HepG2 (cell line): Measurements from ENCODE around the gene ANKRD39. TPM values are rescaled to one million over a fixed set of nuclear protein-coding genes. Genes with fewer than 3 reads are reported as not detected.

ENCODE experiments used
- GATAD2A ChIP-seq: IDR thresholded peaks from 2 replicates; pipeline ENCODE4 v1.6.1; 2016
- HOXA3 ChIP-seq: sonication (generic); formaldehyde crosslinking; IDR thresholded peaks from 2 replicates; pipeline ENCODE4 v1.5.0; 2020; ENCODE audit warnings: missing genetic modification reagents
- ISL2 ChIP-seq: sonication (generic); formaldehyde crosslinking; IDR thresholded peaks from 2 replicates; pipeline ENCODE4 v1.5.0; 2020; ENCODE audit warnings: missing genetic modification reagents
- MEIS2 ChIP-seq: sonication (generic); formaldehyde crosslinking; IDR thresholded peaks from 2 replicates; pipeline ENCODE4 v1.9.0; 2021; ENCODE audit warnings: mild to moderate bottlenecking, missing genetic modification reagents
- MIER2 ChIP-seq: IDR thresholded peaks from 2 replicates; pipeline ENCODE4 v1.6.1; 2016; ENCODE audit warnings: missing biosample characterization, missing genetic modification reagents
- MYC ChIP-seq: sonication (generic); formaldehyde crosslinking; IDR thresholded peaks from 2 replicates; pipeline ENCODE4 v1.9.0; 2021; ENCODE audit warnings: missing genetic modification reagents, borderline replicate concordance
- POLR2A ChIP-seq, 2 experiments: IDR thresholded peaks; 2 replicates each; pipeline ENCODE4 v1.6.1; 2011; ENCODE audit warnings: low read depth in 2 of 2, low read length in 2 of 2, mild to moderate bottlenecking in 1 of 2, moderate library complexity in 1 of 2; ENCODE audit not compliant: insufficient read depth in 1 of 2
- PTBP1 ChIP-seq: fragments of 200-400 bp; formaldehyde crosslinking; IDR thresholded peaks from 2 replicates; pipeline ENCODE4 v1.6.1; 2018; ENCODE audit warnings: low read length, low read depth; ENCODE audit not compliant: poor library complexity, severe bottlenecking
- ZBTB21 ChIP-seq: sonication (generic); formaldehyde crosslinking; IDR thresholded peaks from 2 replicates; pipeline ENCODE4 v1.4.0; 2020; ENCODE audit warnings: missing genetic modification reagents
- ZBTB46 ChIP-seq: sonication (generic); formaldehyde crosslinking; IDR thresholded peaks from 2 replicates; pipeline ENCODE4 v1.4.0; 2020; ENCODE audit warnings: mild to moderate bottlenecking, missing genetic modification reagents, borderline replicate concordance
- ZFP41 ChIP-seq: sonication (generic); formaldehyde crosslinking; IDR thresholded peaks from 2 replicates; pipeline ENCODE4 v1.4.0; 2020; ENCODE audit warnings: mild to moderate bottlenecking, missing genetic modification reagents, borderline replicate concordance
- ZNF20 ChIP-seq: sonication (generic); formaldehyde crosslinking; IDR thresholded peaks from 2 replicates; pipeline ENCODE4 v1.4.0; 2020; ENCODE audit warnings: mild to moderate bottlenecking, moderate library complexity, missing genetic modification reagents
- ZNF430 ChIP-seq: sonication (generic); formaldehyde crosslinking; IDR thresholded peaks from 2 replicates; pipeline ENCODE4 v1.9.0; 2021; ENCODE audit warnings: mild to moderate bottlenecking, missing genetic modification reagents
- ZNF503 ChIP-seq: sonication (generic); formaldehyde crosslinking; IDR thresholded peaks from 2 replicates; pipeline ENCODE4 v1.4.0; 2020; ENCODE audit warnings: missing genetic modification reagents
- polyA plus RNA-seq, 8 experiments: library from polyadenylated mRNA; depleted of rRNA in 3 of 8; stranded (reverse) in 7 of 8; unstranded in 1 of 8; fragments of >200 nt; fragmentation: Illumina TruSeq in 4 of 8; extraction: Trizol in 4 of 8; gene quantifications; 2 replicates each; pipeline versions ENCODE4 v1.2.1 to v1.2.3, GENCODE V29; 2011 to 2016; ENCODE audit warnings: low read depth in 4 of 8, missing spikeins in 1 of 8, mixed read lengths in 1 of 8; ENCODE audit not compliant: insufficient read depth in 1 of 8
- total RNA-seq, 5 experiments: library from RNA; depleted of rRNA; stranded (reverse); fragments of >200 nt; fragmentation: Illumina TruSeq; extraction: Trizol; gene quantifications; 2 replicates each; pipeline ENCODE4 v1.2.3, GENCODE V29; 2016; ENCODE audit warnings: low read depth in 1 of 5
- TF ChIP-seq, protein P1 (sequence below): IDR thresholded peaks from 2 replicates; pipeline ENCODE4 v1.6.1; 2016; ENCODE audit warnings: mild to moderate bottlenecking
- TF ChIP-seq, protein P2 (sequence below): sonication (generic); formaldehyde crosslinking; IDR thresholded peaks from 2 replicates; pipeline ENCODE4 v1.4.0; 2020; ENCODE audit warnings: missing genetic modification reagents
- TF ChIP-seq, protein P3 (sequence below): sonication (generic); formaldehyde crosslinking; IDR thresholded peaks from 2 replicates; pipeline ENCODE4 v1.8.0; 2022; ENCODE audit warnings: mild to moderate bottlenecking, missing genetic modification reagents, moderate library complexity
- TF ChIP-seq, protein P4 (sequence below): sonication (generic); formaldehyde crosslinking; IDR thresholded peaks from 2 replicates; pipeline ENCODE4 v1.5.1; 2020; ENCODE audit warnings: missing genetic modification reagents, mild to moderate bottlenecking, borderline replicate concordance

The ANKRD39 gene
- total and polyA plus RNA-seq, 2 of the 13 experiments (the other 11 are each of a cell fraction or from before 2014, with no cell fraction given), result 23.2 to 24.8 TPM

DNA sequence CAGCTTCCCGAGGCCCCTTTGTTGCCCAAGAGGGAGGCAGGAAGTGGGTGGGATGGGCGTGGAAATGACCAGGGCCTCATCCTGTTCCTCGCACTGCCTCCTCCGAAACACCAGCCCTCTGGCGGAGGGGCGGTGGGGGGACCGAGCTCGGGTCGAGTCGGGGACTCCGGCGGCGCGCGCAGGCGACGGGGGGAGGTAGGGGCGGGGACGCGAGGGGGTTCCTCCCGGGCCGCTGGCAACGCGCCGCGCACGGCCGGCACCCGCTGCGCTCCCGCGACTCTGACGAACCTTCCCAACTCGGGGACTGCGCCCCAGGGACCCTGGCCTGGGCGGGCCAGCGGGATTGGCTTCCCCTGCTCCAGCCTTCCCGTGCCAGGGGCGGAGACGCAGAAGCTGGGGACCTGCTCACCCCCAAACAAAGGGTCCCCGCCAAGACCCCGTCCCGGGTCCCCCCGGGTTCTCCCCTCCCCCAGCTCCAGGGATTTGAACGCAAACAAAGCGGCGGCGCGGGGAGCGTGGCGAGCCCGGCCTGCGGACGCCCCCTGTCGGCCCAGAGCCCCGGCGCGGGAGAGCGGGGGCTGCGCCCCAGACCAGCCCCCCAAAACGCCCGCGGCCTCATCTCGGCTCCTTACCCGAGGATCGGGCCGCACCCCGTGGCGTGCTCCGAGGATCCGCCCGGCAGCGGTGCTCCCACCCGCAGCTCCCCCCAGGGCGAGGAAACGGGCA, 10.9 kb upstream of the ANKRD39 start (continued):
- TF ChIP-seq ZNF503 (CRISPR knock-in tag) (peak; percentile 16; the same call in 1 of the 2 replicates), GATAD2A (peak; percentile 79), ZNF430 (CRISPR knock-in tag) (0 out of 2 replicates have a peak, but pooled peaks have one; percentile 35), POLR2A (IDR thresholded peaks at IDR 0.05; ENCODE audit: insufficient read depth in 1 of 2, low read depth in 2 of 2, low read length in 2 of 2) (peak in 1 of 2 experiments; percentile 83; a peak in 2 of 4 replicates), HOXA3 (CRISPR knock-in tag) (peak; percentile 66), MYC (CRISPR knock-in tag) (peak; percentile 73), ZFP41 (CRISPR knock-in tag) (no peak), ZBTB46 (CRISPR knock-in tag) (no peak; the same call in 1 of the 2 replicates), MIER2 (CRISPR knock-in tag) (no peak), ZBTB21 (CRISPR knock-in tag) (no peak), MEIS2 (CRISPR knock-in tag) (peak; percentile 17; the same call in 1 of the 2 replicates), ZNF20 (CRISPR knock-in tag) (no peak), ISL2 (CRISPR knock-in tag) (peak; percentile 70), PTBP1 (peak; percentile 0)
- TF ChIP-seq, protein P1, sequence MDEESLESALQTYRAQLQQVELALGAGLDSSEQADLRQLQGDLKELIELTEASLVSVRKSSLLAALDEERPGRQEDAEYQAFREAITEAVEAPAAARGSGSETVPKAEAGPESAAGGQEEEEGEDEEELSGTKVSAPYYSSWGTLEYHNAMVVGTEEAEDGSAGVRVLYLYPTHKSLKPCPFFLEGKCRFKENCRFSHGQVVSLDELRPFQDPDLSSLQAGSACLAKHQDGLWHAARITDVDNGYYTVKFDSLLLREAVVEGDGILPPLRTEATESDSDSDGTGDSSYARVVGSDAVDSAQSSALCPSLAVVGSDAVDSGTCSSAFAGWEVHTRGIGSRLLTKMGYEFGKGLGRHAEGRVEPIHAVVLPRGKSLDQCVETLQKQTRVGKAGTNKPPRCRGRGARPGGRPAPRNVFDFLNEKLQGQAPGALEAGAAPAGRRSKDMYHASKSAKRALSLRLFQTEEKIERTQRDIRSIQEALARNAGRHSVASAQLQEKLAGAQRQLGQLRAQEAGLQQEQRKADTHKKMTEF (CRISPR knock-in tag), result 0 out of 2 replicates have a peak, but pooled peaks have one; percentile 60
- TF ChIP-seq, protein P2, sequence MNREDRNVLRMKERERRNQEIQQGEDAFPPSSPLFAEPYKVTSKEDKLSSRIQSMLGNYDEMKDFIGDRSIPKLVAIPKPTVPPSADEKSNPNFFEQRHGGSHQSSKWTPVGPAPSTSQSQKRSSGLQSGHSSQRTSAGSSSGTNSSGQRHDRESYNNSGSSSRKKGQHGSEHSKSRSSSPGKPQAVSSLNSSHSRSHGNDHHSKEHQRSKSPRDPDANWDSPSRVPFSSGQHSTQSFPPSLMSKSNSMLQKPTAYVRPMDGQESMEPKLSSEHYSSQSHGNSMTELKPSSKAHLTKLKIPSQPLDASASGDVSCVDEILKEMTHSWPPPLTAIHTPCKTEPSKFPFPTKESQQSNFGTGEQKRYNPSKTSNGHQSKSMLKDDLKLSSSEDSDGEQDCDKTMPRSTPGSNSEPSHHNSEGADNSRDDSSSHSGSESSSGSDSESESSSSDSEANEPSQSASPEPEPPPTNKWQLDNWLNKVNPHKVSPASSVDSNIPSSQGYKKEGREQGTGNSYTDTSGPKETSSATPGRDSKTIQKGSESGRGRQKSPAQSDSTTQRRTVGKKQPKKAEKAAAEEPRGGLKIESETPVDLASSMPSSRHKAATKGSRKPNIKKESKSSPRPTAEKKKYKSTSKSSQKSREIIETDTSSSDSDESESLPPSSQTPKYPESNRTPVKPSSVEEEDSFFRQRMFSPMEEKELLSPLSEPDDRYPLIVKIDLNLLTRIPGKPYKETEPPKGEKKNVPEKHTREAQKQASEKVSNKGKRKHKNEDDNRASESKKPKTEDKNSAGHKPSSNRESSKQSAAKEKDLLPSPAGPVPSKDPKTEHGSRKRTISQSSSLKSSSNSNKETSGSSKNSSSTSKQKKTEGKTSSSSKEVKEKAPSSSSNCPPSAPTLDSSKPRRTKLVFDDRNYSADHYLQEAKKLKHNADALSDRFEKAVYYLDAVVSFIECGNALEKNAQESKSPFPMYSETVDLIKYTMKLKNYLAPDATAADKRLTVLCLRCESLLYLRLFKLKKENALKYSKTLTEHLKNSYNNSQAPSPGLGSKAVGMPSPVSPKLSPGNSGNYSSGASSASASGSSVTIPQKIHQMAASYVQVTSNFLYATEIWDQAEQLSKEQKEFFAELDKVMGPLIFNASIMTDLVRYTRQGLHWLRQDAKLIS (CRISPR knock-in tag), result no peak
- TF ChIP-seq, protein P3, sequence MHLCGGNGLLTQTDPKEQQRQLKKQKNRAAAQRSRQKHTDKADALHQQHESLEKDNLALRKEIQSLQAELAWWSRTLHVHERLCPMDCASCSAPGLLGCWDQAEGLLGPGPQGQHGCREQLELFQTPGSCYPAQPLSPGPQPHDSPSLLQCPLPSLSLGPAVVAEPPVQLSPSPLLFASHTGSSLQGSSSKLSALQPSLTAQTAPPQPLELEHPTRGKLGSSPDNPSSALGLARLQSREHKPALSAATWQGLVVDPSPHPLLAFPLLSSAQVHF, result 0 out of 2 replicates have a peak, but pooled peaks have one; percentile 14
- TF ChIP-seq, protein P4, sequence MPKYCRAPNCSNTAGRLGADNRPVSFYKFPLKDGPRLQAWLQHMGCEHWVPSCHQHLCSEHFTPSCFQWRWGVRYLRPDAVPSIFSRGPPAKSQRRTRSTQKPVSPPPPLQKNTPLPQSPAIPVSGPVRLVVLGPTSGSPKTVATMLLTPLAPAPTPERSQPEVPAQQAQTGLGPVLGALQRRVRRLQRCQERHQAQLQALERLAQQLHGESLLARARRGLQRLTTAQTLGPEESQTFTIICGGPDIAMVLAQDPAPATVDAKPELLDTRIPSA (CRISPR knock-in tag), result no peak
